Endodermal cell (in vitro differentiated cells): ENCODE measurements around the gene MAT2B. TPM values are rescaled to one million over a fixed set of nuclear protein-coding genes. Genes with fewer than 3 reads are reported as not detected.

Experiments
- DNase-seq: peaks from one replicate; pipeline ENCODE4 v3.0.0-alpha.2; 2017
- H3K27ac ChIP-seq: 2 replicates; pipeline ENCODE4 v1.5.1; 2013; ENCODE audit warnings: mild to moderate bottlenecking, low read depth, low read length, moderate library complexity
- H3K27me3 ChIP-seq: 2 replicates; pipeline ENCODE4 v1.6.1; 2013; ENCODE audit warnings: mild to moderate bottlenecking, low read length, moderate library complexity; ENCODE audit not compliant: insufficient read depth, control insufficient read depth, poor library complexity, severe bottlenecking
- H3K36me3 ChIP-seq: 2 replicates; pipeline ENCODE4 v1.7.0; 2013; ENCODE audit warnings: mild to moderate bottlenecking, low read length, moderate library complexity; ENCODE audit not compliant: control insufficient read depth, insufficient read depth
- H3K4me1 ChIP-seq: one replicate; pipeline ENCODE4 v1.7.0; 2013; ENCODE audit warnings: low read length; ENCODE audit not compliant: control insufficient read depth, insufficient read depth
- H3K4me3 ChIP-seq: 2 replicates; pipeline ENCODE4 v1.5.1; 2013; ENCODE audit warnings: mild to moderate bottlenecking, low read length, moderate library complexity
- H3K9ac ChIP-seq: 2 replicates; pipeline ENCODE4 v1.6.1; 2013; ENCODE audit warnings: mild to moderate bottlenecking, low read length, moderate library complexity; ENCODE audit not compliant: poor library complexity, severe bottlenecking; ENCODE audit errors: extremely low read depth
- H3K9me3 ChIP-seq: 2 replicates; pipeline ENCODE4 v1.6.1; 2013; ENCODE audit warnings: mild to moderate bottlenecking, low read length, moderate library complexity; ENCODE audit not compliant: control insufficient read depth
- H3K27ac Mint-ChIP-seq: 2 replicates; pipeline ENCODE4 v1.8.0; 2020; ENCODE audit warnings: mixed read lengths
- H3K27me3 Mint-ChIP-seq: 2 replicates; pipeline ENCODE4 v1.8.0; 2021; ENCODE audit warnings: mild to moderate bottlenecking, mixed read lengths; ENCODE audit not compliant: insufficient read depth
- H3K36me3 Mint-ChIP-seq: 2 replicates; pipeline ENCODE4 v1.8.0; 2020; ENCODE audit warnings: low read depth, mixed read lengths
- H3K4me1 Mint-ChIP-seq: 2 replicates; pipeline ENCODE4 v1.8.0; 2020; ENCODE audit warnings: mixed read lengths
- H3K4me3 Mint-ChIP-seq: 2 replicates; pipeline ENCODE4 v1.8.0; 2020; ENCODE audit warnings: mild to moderate bottlenecking, moderate library complexity, mixed read lengths
- H3K9me3 Mint-ChIP-seq: 2 replicates; pipeline ENCODE4 v1.8.0; 2020; ENCODE audit warnings: mild to moderate bottlenecking, mixed read lengths
- WGBS, 2 experiments: methylation state at CpG; one replicate each; pipeline versions ENCODE4 v1.1.5 to v1.1.7; 2013; ENCODE audit warnings: missing lambda C conversion rate in 2 of 2, mixed read lengths in 1 of 2; ENCODE audit not compliant: insufficient coverage in 1 of 2, insufficient read length in 1 of 2; 5-methylcytosine and 5-hydroxymethylcytosine counted together
- total RNA-seq, 2 donors: library from RNA; stranded (reverse); fragmentation: NEBNext Ultra II Directional in 1 of 2; extraction: Animal tissue kit (Norgen Biotek cat#: 25700) in 1 of 2; gene quantifications; 2 replicates in 1 of 2; 3 replicates in 1 of 2; pipeline ENCODE4 v1.2.1, GENCODE V29; 2021
- TF ChIP-seq, protein P1 (sequence below): fragments of 200-600 bp; sonication (generic); conservative IDR thresholded peaks from 2 replicates; pipeline ENCODE4 v1.5.0; 2021; ENCODE audit warnings: antibody characterized with exemption, mild to moderate bottlenecking

MAT2B gene
- total RNA-seq, 2 donors from 2014 or later, result 45.4 to 47.7 TPM

DNA sequence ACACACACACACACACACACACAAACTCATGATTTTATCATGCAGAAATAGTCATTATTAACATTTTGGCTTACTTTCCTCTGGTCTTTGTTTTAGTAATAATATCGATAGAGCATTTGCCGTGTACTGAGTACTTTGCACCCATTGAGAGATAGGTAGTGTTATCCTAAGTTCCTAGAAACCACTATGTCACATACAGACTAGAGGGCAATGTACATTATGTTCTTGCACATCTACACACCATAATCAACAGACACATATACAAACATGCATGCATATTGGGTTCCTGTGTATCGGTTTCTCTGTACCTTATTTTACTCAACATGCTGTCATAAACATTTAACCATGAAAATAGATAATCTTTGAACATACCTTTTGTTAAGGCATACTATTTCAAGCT is 45.7 kb downstream of the MAT2B start:
- Mint-ChIP-seq H3K4me1 (peaks cover 9% of the 10 kb centered on the region), H3K36me3 (no peaks in the 10 kb centered on the region), H3K27me3 (no peaks in the 10 kb centered on the region), H3K4me3 (no peak overlapping the region), H3K9me3 (no peaks in the 10 kb centered on the region), H3K27ac (no peak overlapping the region)
- DNase-seq, result no peak
- Histone ChIP-seq H3K4me3 (no peak overlapping the region), H3K27me3 (no peaks in the 10 kb centered on the region), H3K9me3 (no peaks in the 10 kb centered on the region), H3K27ac (no peak overlapping the region), H3K9ac (no peak overlapping the region), H3K4me1 (peaks cover 4% of the 10 kb centered on the region), H3K36me3 (no peaks in the 10 kb centered on the region)
- WGBS, 2 experiments, result 83 to 100% methylated on average over 1 to 3 of the region's 3 CpGs
- TF ChIP-seq, protein P1, sequence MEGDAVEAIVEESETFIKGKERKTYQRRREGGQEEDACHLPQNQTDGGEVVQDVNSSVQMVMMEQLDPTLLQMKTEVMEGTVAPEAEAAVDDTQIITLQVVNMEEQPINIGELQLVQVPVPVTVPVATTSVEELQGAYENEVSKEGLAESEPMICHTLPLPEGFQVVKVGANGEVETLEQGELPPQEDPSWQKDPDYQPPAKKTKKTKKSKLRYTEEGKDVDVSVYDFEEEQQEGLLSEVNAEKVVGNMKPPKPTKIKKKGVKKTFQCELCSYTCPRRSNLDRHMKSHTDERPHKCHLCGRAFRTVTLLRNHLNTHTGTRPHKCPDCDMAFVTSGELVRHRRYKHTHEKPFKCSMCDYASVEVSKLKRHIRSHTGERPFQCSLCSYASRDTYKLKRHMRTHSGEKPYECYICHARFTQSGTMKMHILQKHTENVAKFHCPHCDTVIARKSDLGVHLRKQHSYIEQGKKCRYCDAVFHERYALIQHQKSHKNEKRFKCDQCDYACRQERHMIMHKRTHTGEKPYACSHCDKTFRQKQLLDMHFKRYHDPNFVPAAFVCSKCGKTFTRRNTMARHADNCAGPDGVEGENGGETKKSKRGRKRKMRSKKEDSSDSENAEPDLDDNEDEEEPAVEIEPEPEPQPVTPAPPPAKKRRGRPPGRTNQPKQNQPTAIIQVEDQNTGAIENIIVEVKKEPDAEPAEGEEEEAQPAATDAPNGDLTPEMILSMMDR, result no peak

DNA sequence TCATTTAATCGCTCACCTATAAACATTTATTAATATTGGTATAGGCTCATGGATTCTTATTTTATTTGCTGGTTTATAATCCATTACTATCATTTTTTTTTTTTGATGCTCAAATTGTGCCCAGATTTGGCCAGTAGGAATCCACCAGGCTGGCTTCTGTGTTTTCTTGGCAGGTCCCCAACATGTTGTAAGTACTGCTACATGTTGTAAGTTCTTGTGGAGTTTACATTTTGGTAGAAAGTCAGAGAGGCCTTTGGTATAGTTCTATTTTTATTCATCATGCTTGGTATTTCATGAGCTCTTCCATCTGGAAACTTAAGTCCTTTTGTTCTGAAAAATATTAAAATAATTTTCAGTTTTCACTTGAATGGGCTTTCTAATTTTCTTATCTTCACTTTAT is 47.1 kb downstream of the MAT2B start:
- H3K4me3 Mint-ChIP-seq, result no peak overlapping the region
- DNase-seq, result no peak
- H3K4me1 Mint-ChIP-seq, result peaks cover 9% of the 10 kb centered on the region
- no peak overlapping the region for H3K27ac Mint-ChIP-seq
- Histone ChIP-seq H3K4me1 (peaks cover 4% of the 10 kb centered on the region), H3K4me3 (no peak overlapping the region), H3K27me3 (no peaks in the 10 kb centered on the region), H3K36me3 (no peaks in the 10 kb centered on the region), H3K9ac (no peak overlapping the region), H3K27ac (no peak overlapping the region), H3K9me3 (peaks cover 6% of the 10 kb centered on the region)
- TF ChIP-seq, protein P1, result no peak
- peaks cover 4% of the 10 kb centered on the region for H3K9me3 Mint-ChIP-seq
- H3K36me3 Mint-ChIP-seq, result no peaks in the 10 kb centered on the region
- H3K27me3 Mint-ChIP-seq, result no peaks in the 10 kb centered on the region
- WGBS, 2 experiments, result no CpG with 5 or more reads among the region's 1 CpG

DNA sequence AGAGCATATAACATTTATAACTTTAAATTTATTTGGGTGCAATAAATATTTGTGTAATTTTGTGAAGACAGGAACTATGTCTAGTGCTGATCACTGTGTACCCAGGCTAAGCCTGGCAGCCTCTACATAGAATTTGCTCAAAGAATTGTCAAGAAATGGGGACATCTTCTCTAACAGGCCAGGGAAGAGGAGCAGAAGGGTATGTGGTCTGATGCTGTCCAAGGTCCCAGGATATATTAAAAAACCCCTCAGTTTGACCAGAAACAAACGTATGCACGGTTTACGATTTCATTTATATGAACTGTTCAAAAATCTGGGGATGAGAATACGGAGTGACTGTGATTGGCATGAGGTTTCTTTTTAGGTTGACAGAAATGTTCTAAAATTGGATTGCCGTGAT is 55.9 kb downstream of the MAT2B start:
- H3K27ac Mint-ChIP-seq, result no peak overlapping the region
- peaks cover 14% of the 10 kb centered on the region for H3K27me3 Mint-ChIP-seq
- Histone ChIP-seq H3K4me1 (peaks cover 3% of the 10 kb centered on the region), H3K9ac (no peak overlapping the region), H3K27me3 (peaks cover 16% of the 10 kb centered on the region), H3K36me3 (no peaks in the 10 kb centered on the region), H3K27ac (no peak overlapping the region), H3K4me3 (no peak overlapping the region), H3K9me3 (peaks cover 9% of the 10 kb centered on the region)
- no peaks in the 10 kb centered on the region for H3K36me3 Mint-ChIP-seq
- TF ChIP-seq, protein P1, result no peak
- no peak for DNase-seq
- H3K4me1 Mint-ChIP-seq, result peaks cover 20% of the 10 kb centered on the region
- no peak overlapping the region for H3K4me3 Mint-ChIP-seq
- peaks cover 4% of the 10 kb centered on the region for H3K9me3 Mint-ChIP-seq
- 88 to 89% methylated on average over 4 to 5 of the region's 5 CpGs for WGBS, 2 experiments
